Liver (tissue), 9 donors: ENCODE data around the gene GRIP2. TPM values are rescaled to one million over a fixed set of nuclear protein-coding genes. Genes with fewer than 3 reads are reported as not detected.

Experiments used
- DNase-seq: peaks from one replicate; pipeline ENCODE4 v3.0.0-alpha.2; 2017; ENCODE audit warnings: low spot score
- H3K27ac ChIP-seq, 2 donors: one replicate each; pipeline ENCODE4 v1.7.0; 2013; ENCODE audit warnings: inconsistent platforms in 2 of 2, low read length in 2 of 2, control low read depth in 1 of 2, low read depth in 1 of 2, mild to moderate bottlenecking in 1 of 2
- H3K27me3 ChIP-seq, 4 donors: one replicate each; pipeline versions ENCODE4 v1.6.1 to v1.7.0; 2013; ENCODE audit warnings: low read length in 3 of 4, inconsistent platforms in 1 of 4, mild to moderate bottlenecking in 1 of 4, moderate library complexity in 1 of 4; ENCODE audit not compliant: control insufficient read depth in 4 of 4, insufficient read depth in 4 of 4
- H3K36me3 ChIP-seq, 4 donors: one replicate each; pipeline versions ENCODE4 v1.6.1 to v1.7.0; 2013; ENCODE audit warnings: low read length in 3 of 4, mild to moderate bottlenecking in 3 of 4, low read depth in 1 of 4, moderate library complexity in 1 of 4; ENCODE audit not compliant: control insufficient read depth in 4 of 4, insufficient read depth in 3 of 4
- H3K4me1 ChIP-seq, 4 donors: one replicate each; pipeline versions ENCODE4 v1.6.1 to v1.7.0; 2013; ENCODE audit warnings: low read length in 3 of 4, mild to moderate bottlenecking in 3 of 4, moderate library complexity in 1 of 4; ENCODE audit not compliant: control insufficient read depth in 4 of 4, insufficient read depth in 4 of 4
- H3K4me3 ChIP-seq, 3 donors: one replicate each; pipeline versions ENCODE4 v1.6.1 to v1.7.0; 2013; ENCODE audit warnings: low read length in 3 of 3, control low read depth in 1 of 3, low read depth in 1 of 3, mild to moderate bottlenecking in 1 of 3
- H3K9ac ChIP-seq, 2 donors: one replicate each; pipeline ENCODE4 v1.7.0; 2013; ENCODE audit warnings: low read length in 2 of 2, mild to moderate bottlenecking in 2 of 2, moderate library complexity in 2 of 2, control low read depth in 1 of 2, low read depth in 1 of 2
- H3K9me3 ChIP-seq, 4 donors: one replicate each; pipeline versions ENCODE4 v1.6.1 to v1.7.0; 2013; ENCODE audit warnings: low read length in 3 of 4; ENCODE audit not compliant: control insufficient read depth in 4 of 4
- ATF3 ChIP-seq: IDR thresholded peaks from 2 replicates; pipeline ENCODE4 v1.6.1; 2016; ENCODE audit warnings: antibody characterized with exemption
- EGR1 ChIP-seq, 2 donors: IDR thresholded peaks; 2 replicates each; pipeline ENCODE4 v1.6.1; 2016 to 2018; ENCODE audit warnings: antibody characterized with exemption in 2 of 2, low read depth in 2 of 2
- FOXA1 ChIP-seq: IDR thresholded peaks from 2 replicates; pipeline ENCODE4 v1.6.1; 2016; ENCODE audit warnings: antibody characterized with exemption
- FOXA2 ChIP-seq: IDR thresholded peaks from 2 replicates; pipeline ENCODE4 v1.6.1; 2016; ENCODE audit warnings: antibody characterized with exemption
- GABPA ChIP-seq, 2 donors: IDR thresholded peaks in 1 of 2; conservative IDR thresholded peaks in 1 of 2; 2 replicates each; pipeline ENCODE4 v1.6.1; 2016; ENCODE audit warnings: antibody characterized with exemption in 2 of 2, mild to moderate bottlenecking in 1 of 2, moderate library complexity in 1 of 2
- HNF4A ChIP-seq, 2 donors: conservative IDR thresholded peaks; 2 replicates each; pipeline ENCODE4 v1.6.1; 2016; ENCODE audit warnings: antibody characterized with exemption in 2 of 2, mild to moderate bottlenecking in 2 of 2
- HNF4G ChIP-seq: IDR thresholded peaks from 2 replicates; pipeline ENCODE4 v1.6.1; 2016; ENCODE audit warnings: antibody characterized with exemption
- JUND ChIP-seq, 2 donors: IDR thresholded peaks; 2 replicates each; pipeline ENCODE4 v1.6.1; 2016; ENCODE audit warnings: antibody characterized with exemption in 2 of 2
- NR2F2 ChIP-seq: IDR thresholded peaks from 2 replicates; pipeline ENCODE4 v1.6.1; 2016; ENCODE audit warnings: antibody characterized with exemption
- RAD21 ChIP-seq, 2 donors: IDR thresholded peaks; 2 replicates each; pipeline ENCODE4 v1.6.1; 2016; ENCODE audit warnings: antibody characterized with exemption in 2 of 2, mild to moderate bottlenecking in 2 of 2
- REST ChIP-seq: IDR thresholded peaks from 2 replicates; pipeline ENCODE4 v1.6.1; 2016; ENCODE audit warnings: antibody characterized with exemption, mild to moderate bottlenecking
- RXRA ChIP-seq, 2 donors: IDR thresholded peaks; 2 replicates each; pipeline ENCODE4 v1.6.1; 2017 to 2018; ENCODE audit warnings: antibody characterized with exemption in 2 of 2, mild to moderate bottlenecking in 1 of 2
- TAF1 ChIP-seq: conservative IDR thresholded peaks from 2 replicates; pipeline ENCODE4 v1.6.1; 2016; ENCODE audit warnings: antibody characterized with exemption, mild to moderate bottlenecking
- YY1 ChIP-seq: IDR thresholded peaks from 2 replicates; pipeline ENCODE4 v1.6.1; 2016; ENCODE audit warnings: antibody characterized with exemption, mild to moderate bottlenecking
- ZBTB33 ChIP-seq: IDR thresholded peaks from 2 replicates; pipeline ENCODE4 v1.6.1; 2016; ENCODE audit warnings: antibody characterized with exemption
- WGBS: extraction: QIAGEN DNeasy Blood & Tissue Kit; methylation state at CpG from one replicate; pipeline ENCODE4 v1.1.7; 2013; 5-methylcytosine and 5-hydroxymethylcytosine counted together
- polyA plus RNA-seq, 2 donors: library from polyadenylated mRNA; stranded (reverse) in 1 of 2; unstranded in 1 of 2; fragments of 200-250 nt in 1 of 2; fragments of >200 nt in 1 of 2; fragmentation: Nextera tagmentation in 1 of 2; extraction: Ambion mirVana in 1 of 2; gene quantifications; one replicate each; pipeline versions ENCODE4 v1.2.1 to v1.2.3, GENCODE V29; 2013 to 2015
- total RNA-seq, 2 donors: library from RNA; depleted of rRNA; stranded (reverse); fragments of >200 nt; gene quantifications; one replicate each; pipeline ENCODE4 v1.2.3, GENCODE V29; 2014
- TF ChIP-seq, protein P1 (sequence below): fragments of 150-350 bp; IDR thresholded peaks from 2 replicates; pipeline ENCODE4 v1.5.1; 2017; ENCODE audit warnings: improper control_type of control experiment, low read depth, low read length; ENCODE audit not compliant: missing input control
- TF ChIP-seq, protein P2 (sequence below): IDR thresholded peaks from 2 replicates; pipeline ENCODE4 v1.6.1; 2016; ENCODE audit warnings: antibody characterized with exemption
- donor health status: healthy.
- donor health status: healthy.
- donor health status: healthy.
- donor health status: healthy.
- donor health status: healthy.

GRIP2 gene
- total and polyA plus RNA-seq, 4 donors, result 0.05 to 0.33 (median 0.09) TPM; not detected in 1

DNA sequence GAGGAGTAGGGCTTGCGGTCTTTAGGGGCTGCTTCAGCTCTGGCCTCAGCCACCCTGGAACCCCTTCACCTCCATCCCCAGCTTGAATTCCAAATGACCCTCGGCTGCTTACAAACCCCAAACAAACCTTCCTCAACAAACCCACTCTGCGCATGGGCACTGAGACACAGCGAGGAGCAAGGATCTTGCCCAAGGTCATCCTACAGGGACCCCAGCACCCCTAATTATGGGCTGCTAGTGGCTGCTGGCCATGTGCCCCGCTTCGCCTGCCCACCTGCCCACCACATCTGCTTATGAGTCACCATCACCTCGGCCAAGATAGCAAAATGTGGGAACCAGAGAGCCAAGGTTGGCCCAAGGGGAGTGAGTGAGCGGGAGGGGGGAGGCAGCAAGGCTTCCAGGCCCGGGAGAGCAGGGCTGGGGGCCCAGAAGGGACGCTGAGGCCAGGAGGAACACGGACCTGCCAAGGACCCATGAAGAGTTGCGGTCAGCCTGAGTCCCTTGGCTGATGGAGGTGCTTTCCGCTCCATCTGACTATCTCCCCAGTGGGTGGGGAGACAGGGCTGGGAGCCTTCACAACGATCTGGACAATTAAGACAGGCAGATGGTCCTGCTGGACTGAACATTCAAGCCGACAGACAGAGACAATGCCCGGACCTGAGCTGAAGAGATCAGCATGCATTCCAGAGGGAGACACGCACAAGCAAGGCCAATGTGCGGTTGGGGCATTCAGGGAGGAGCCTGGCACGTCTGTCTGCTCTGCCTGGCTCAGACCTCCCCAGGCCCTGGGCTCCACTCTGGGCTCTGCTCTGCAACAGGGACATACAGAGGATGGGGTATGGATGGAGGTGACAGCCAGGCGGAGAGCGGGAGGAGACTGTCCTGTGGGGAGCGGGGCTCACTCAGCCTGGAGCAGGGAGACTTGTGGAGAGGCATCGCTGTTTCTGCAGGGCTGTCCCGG is 10.8 kb upstream of the GRIP2 start:
- Histone ChIP-seq H3K9ac (no peak overlapping the region), H3K4me3 (no peak overlapping the region)

GRCh38 chr3:14550181-14550580 is 10.0 kb upstream of the GRIP2 start:
- DNase-seq, result no peak
- H3K4me1 ChIP-seq, result no peaks in the 10 kb centered on the region
- H3K27me3 ChIP-seq, result no peaks in the 10 kb centered on the region
- H3K9ac ChIP-seq, result no peak overlapping the region
- H3K27ac ChIP-seq, result no peak overlapping the region
- no peaks in the 10 kb centered on the region for H3K36me3 ChIP-seq
- H3K4me3 ChIP-seq, result no peak overlapping the region
- H3K9me3 ChIP-seq, result no peaks in the 10 kb centered on the region
- WGBS, result 91% methylated on average over 6 of the region's 6 CpGs
- no peak for TF ChIP-seq TAF1
- TF ChIP-seq HNF4A (conservative IDR thresholded peaks at IDR 0.05), result no peak
- TF ChIP-seq, protein P1, sequence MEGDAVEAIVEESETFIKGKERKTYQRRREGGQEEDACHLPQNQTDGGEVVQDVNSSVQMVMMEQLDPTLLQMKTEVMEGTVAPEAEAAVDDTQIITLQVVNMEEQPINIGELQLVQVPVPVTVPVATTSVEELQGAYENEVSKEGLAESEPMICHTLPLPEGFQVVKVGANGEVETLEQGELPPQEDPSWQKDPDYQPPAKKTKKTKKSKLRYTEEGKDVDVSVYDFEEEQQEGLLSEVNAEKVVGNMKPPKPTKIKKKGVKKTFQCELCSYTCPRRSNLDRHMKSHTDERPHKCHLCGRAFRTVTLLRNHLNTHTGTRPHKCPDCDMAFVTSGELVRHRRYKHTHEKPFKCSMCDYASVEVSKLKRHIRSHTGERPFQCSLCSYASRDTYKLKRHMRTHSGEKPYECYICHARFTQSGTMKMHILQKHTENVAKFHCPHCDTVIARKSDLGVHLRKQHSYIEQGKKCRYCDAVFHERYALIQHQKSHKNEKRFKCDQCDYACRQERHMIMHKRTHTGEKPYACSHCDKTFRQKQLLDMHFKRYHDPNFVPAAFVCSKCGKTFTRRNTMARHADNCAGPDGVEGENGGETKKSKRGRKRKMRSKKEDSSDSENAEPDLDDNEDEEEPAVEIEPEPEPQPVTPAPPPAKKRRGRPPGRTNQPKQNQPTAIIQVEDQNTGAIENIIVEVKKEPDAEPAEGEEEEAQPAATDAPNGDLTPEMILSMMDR, result no peak
- TF ChIP-seq NR2F2, result no peak
- TF ChIP-seq FOXA1, result no peak
- no peak for TF ChIP-seq YY1
- TF ChIP-seq FOXA2, result no peak
- TF ChIP-seq HNF4G, result no peak
- TF ChIP-seq REST, result no peak
- TF ChIP-seq, protein P2, sequence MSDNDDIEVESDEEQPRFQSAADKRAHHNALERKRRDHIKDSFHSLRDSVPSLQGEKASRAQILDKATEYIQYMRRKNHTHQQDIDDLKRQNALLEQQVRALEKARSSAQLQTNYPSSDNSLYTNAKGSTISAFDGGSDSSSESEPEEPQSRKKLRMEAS, result no peak
- no peak for TF ChIP-seq ZBTB33
- no peak for TF ChIP-seq RXRA (IDR thresholded peaks at IDR 0.05)
- no peak for TF ChIP-seq JUND (IDR thresholded peaks at IDR 0.05)
- TF ChIP-seq ATF3, result no peak
- TF ChIP-seq EGR1 (IDR thresholded peaks at IDR 0.05; ENCODE audit: low read depth in 2 of 2), result no peak
- TF ChIP-seq GABPA (IDR thresholded peaks at IDR 0.05 in 1 of 2, conservative IDR thresholded peaks at IDR 0.05 in 1 of 2), result no peak

More for the DNA sequence above, 10.8 kb upstream of the GRIP2 start:
- WGBS, result 81% methylated on average over 24 of the region's 24 CpGs
- no peak for DNase-seq
- Histone ChIP-seq H3K27me3 (no peaks in the 10 kb centered on the region), H3K27ac (no peak overlapping the region), H3K4me1 (peaks cover 0 to 2% (median under 1%) of the 10 kb centered on the region in 4 donors), H3K36me3 (no peaks in the 10 kb centered on the region), H3K9me3 (no peaks in the 10 kb centered on the region)
- TF ChIP-seq RXRA (IDR thresholded peaks at IDR 0.05), result no peak
- no peak for TF ChIP-seq YY1
- TF ChIP-seq ATF3, result no peak
- no peak for TF ChIP-seq HNF4G
- TF ChIP-seq FOXA2, result no peak
- TF ChIP-seq JUND (IDR thresholded peaks at IDR 0.05), result no peak
- no peak for TF ChIP-seq TAF1
- TF ChIP-seq RAD21 (IDR thresholded peaks at IDR 0.05), result no peak
- no peak for TF ChIP-seq HNF4A (conservative IDR thresholded peaks at IDR 0.05)
- TF ChIP-seq, protein P1, result no peak
- TF ChIP-seq NR2F2, result no peak
- TF ChIP-seq EGR1 (IDR thresholded peaks at IDR 0.05; ENCODE audit: low read depth in 2 of 2), result no peak
- no peak for TF ChIP-seq FOXA1
